ENCODE data around the gene PTBP3. TPM values are rescaled to one million over a fixed set of nuclear protein-coding genes. Genes with fewer than 3 reads are reported as not detected.

Gene PTBP3
- total and polyA plus RNA-seq, 2 of the 4 experiments (the other 2 are of a cell fraction): 8.6 to 15.6 TPM

DNA sequence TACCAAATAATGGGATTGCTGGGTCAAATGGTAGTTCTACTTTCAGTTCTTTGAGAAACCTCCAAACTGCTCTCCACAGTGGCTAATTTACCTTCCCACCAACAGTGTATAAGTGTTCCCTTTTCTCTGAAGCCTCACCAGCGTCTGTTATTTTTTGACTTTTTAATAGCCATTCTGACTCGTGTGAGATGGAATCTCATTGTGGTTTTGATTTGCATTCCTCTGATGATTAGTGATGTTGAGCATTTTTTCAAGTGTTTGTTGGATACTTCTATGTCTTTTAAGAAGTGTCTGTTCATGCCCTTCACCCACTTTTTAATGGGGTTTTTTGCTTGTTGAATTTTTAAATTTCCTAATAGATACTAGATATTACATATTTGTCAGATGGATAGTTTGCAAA is 129.9 kb downstream of the PTBP3 start:
- peaks cover 5% of the 10 kb centered on the region for H3K36me3 ChIP-seq (ENCODE audit: control insufficient read depth, insufficient read depth, low read length)
- H4K20me1 ChIP-seq (ENCODE audit: insufficient read depth, low read length): no peaks in the 10 kb centered on the region
- no peak overlapping the region for H3K27ac ChIP-seq (ENCODE audit: insufficient read depth, low read length)
- H2BK20ac ChIP-seq (ENCODE audit: low read depth, low read length): no peak overlapping the region
- ChIA-PET CTCF (no interaction called here), POLR2A (ENCODE audit: unreplicated experiment) (no interaction called here)
- H3K4ac ChIP-seq (ENCODE audit: low read depth, low read length): no peak overlapping the region
- no CpG with 5 or more reads among the region's 2 CpGs for WGBS, 2 experiments (ENCODE audit: extremely low coverage in 2 of 2, insufficient read length in 1 of 2)
- no peak overlapping the region for H2AFZ ChIP-seq (replicated peaks; ENCODE audit: low read length, poor library complexity)
- H4K5ac ChIP-seq (ENCODE audit: low read depth, low read length): no peak overlapping the region
- no peak overlapping the region for H4K8ac ChIP-seq (ENCODE audit: low read depth in 2 of 2, low read length in 2 of 2)
- no peak overlapping the region for H2BK5ac ChIP-seq (ENCODE audit: low read depth, low read length, poor library complexity, severe bottlenecking)
- H2BK15ac ChIP-seq (ENCODE audit: low read depth, low read length): no peak overlapping the region
- H2AK5ac ChIP-seq (ENCODE audit: low read depth, low read length): no peak overlapping the region
- peak; percentile 59 for DNase-seq
- no peak overlapping the region for H3K56ac ChIP-seq (ENCODE audit: extremely low read depth, insufficient read depth, low read length)
- ATAC-seq (ENCODE audit: low read depth): peak; percentile 82
- no TSS peak for BruUV-seq (replicated peaks)
- H2BK120ac ChIP-seq (ENCODE audit: low read depth, low read length): no peak overlapping the region
- no peak overlapping the region for H3K4me3 ChIP-seq (ENCODE audit: insufficient read depth, low read depth, low read length)
- no peak overlapping the region for H3K23ac ChIP-seq (ENCODE audit: low read depth, low read length)
- intact Hi-C loops (cut with micrococcal nuclease): no loop called here
- no peak overlapping the region for H3K14ac ChIP-seq (replicated peaks; ENCODE audit: low read depth, low read length)
- no peak overlapping the region for H3K18ac ChIP-seq (ENCODE audit: low read depth, low read length)
- H3K9me1 ChIP-seq (ENCODE audit: insufficient read depth, low read length): no peaks in the 10 kb centered on the region
- in situ Hi-C loops (cut with MboI; ENCODE audit: low sequenced_read_pairs): no loop called here
- H3K27me3 ChIP-seq (ENCODE audit: control insufficient read depth, insufficient read depth, low read length): no peaks in the 10 kb centered on the region
- peaks cover 1% of the 10 kb centered on the region; the same call in 1 of the 2 replicates for H3K4me1 ChIP-seq (ENCODE audit: control insufficient read depth, insufficient read depth, low read length)
- TF ChIP-seq RAD21 (IDR thresholded peaks at IDR 0.05; ENCODE audit: low read length) (no peak), SMC3 (IDR thresholded peaks at IDR 0.05; ENCODE audit: low read depth, low read length) (no peak), FOS (IDR thresholded peaks at IDR 0.05; ENCODE audit: low read depth, low read length) (no peak), RFX5 (IDR thresholded peaks at IDR 0.05; ENCODE audit: low read depth, low read length) (no peak), BHLHE40 (IDR thresholded peaks at IDR 0.05; ENCODE audit: low read depth, low read length) (no peak), MAFK (IDR thresholded peaks at IDR 0.05; ENCODE audit: low read depth, low read length) (no peak)
- TF ChIP-seq, protein P1, sequence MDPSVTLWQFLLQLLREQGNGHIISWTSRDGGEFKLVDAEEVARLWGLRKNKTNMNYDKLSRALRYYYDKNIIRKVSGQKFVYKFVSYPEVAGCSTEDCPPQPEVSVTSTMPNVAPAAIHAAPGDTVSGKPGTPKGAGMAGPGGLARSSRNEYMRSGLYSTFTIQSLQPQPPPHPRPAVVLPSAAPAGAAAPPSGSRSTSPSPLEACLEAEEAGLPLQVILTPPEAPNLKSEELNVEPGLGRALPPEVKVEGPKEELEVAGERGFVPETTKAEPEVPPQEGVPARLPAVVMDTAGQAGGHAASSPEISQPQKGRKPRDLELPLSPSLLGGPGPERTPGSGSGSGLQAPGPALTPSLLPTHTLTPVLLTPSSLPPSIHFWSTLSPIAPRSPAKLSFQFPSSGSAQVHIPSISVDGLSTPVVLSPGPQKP (IDR thresholded peaks at IDR 0.05; ENCODE audit: borderline replicate concordance, low read depth, low read length): no peak
- TF ChIP-seq, protein P2, sequence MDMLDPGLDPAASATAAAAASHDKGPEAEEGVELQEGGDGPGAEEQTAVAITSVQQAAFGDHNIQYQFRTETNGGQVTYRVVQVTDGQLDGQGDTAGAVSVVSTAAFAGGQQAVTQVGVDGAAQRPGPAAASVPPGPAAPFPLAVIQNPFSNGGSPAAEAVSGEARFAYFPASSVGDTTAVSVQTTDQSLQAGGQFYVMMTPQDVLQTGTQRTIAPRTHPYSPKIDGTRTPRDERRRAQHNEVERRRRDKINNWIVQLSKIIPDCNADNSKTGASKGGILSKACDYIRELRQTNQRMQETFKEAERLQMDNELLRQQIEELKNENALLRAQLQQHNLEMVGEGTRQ (IDR thresholded peaks at IDR 0.05; ENCODE audit: low read depth, low read length): no peak
- H3K79me1 ChIP-seq (ENCODE audit: low read depth in 1 of 2, low read length in 2 of 2): 0 out of 4 replicates have a peak, but pooled peaks cover 0 to 4% of the 10 kb centered on the region in 2 experiments
- no peak overlapping the region for H3K9ac ChIP-seq (ENCODE audit: low read depth, low read length)
- no peak overlapping the region for H4K91ac ChIP-seq (ENCODE audit: insufficient read depth, low read depth, low read length)
- no peak overlapping the region for H2AK9ac ChIP-seq (replicated peaks; ENCODE audit: low read depth, low read length, poor library complexity)
- dilution Hi-C loops (cut with HindIII; ENCODE audit: low sequenced_read_pairs, unreplicated experiment): no loop called here
- peaks cover 5% of the 10 kb centered on the region for H3K9me3 ChIP-seq (ENCODE audit: control insufficient read depth, insufficient read depth, low read length)
- H3K4me2 ChIP-seq (ENCODE audit: low read depth, low read length): peak overlapping the region; percentile 26; the same call in 1 of the 2 replicates

Data from IMR-90 (cell line).